GM11168 (cell line): ENCODE measurements around the gene S100A4.
"Not testable (repeated sequence)": the region's sequence is repeated elsewhere in the genome, so short reads cannot be mapped to it uniquely, and the experiment has no call there.

ENCODE experiments used
- in situ Hi-C: fragments of 300-500 bp; cut with MboI; formaldehyde crosslinking; loops from one replicate; pipeline ENCODE4 v1.12.0; 2022; ENCODE audit warnings: low sequenced_read_pairs; ENCODE audit not compliant: unreplicated experiment

The S100A4 gene

DNA sequence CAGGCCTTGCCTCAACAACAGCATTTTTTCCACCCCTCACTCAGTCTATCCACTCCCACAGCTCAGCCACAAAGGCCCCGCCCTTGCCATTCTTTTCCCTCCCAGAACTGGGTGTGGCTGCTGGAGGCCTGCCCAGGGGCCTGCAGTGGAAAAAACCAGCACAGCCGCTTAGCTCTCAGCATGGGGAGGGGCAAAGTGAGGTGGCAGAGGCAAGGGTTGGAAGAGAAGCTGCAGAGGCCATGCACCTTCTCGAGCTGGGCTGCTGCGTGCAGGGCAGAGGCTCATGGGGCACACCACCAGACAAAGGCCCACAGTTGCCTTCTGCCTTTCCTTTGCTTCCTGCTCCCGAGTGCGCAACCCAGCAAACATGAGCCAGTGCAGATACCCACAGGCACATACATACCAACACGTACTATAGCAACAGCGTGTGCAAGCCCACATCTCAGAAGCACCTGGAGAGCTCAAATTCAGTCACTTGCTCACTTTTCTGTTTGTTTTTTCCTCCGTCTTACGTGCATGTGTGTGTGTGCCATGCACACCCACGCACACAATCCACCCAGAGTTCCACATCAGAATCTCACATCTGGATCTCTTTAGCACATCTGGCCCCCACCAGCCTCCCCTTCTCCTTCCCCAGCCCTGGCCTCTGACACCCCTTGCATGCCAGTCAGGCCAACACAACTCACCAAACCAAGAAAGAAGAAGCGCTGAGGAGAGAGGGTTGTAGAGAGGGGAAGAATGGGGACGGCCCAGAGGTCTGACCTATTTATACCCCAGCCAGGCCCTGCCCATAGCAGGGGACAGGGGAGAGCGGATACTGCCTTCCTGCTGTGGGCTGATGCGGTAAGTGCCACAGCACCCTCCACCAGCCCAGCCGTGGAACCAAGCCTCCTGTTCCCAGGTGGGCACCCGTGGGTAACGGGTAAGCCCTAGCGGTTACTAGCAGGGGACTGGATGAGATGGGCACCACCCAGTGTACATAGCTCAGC, at the start of gene S100A4:
TSS of gene S100A4 (minus strand) at position 740 of the 989 bp plus-strand sequence. CDS start 1,012 bp downstream, outside the sequence.
- in situ Hi-C loops: no loop called here

DNA sequence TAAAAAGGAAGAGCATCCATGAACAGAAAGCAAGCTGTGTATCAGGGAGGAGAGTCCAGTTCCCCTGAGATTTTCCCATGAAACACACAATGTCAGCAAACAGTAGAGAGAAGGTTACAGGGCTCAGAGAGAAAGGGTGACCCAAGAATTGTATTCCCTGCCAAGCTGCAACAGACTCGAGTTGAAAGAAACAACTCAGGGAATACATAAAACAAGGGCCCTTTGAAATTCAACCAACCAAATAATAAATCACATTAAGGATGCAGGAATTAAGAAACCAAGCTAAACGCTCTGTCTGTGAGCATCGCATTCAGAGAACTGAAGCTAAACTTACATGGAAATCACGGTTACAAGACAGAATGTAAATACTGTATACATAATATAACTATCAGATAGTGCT, 47.1 kb upstream of the S100A4 start:
- in situ Hi-C loops: no loop called here

DNA sequence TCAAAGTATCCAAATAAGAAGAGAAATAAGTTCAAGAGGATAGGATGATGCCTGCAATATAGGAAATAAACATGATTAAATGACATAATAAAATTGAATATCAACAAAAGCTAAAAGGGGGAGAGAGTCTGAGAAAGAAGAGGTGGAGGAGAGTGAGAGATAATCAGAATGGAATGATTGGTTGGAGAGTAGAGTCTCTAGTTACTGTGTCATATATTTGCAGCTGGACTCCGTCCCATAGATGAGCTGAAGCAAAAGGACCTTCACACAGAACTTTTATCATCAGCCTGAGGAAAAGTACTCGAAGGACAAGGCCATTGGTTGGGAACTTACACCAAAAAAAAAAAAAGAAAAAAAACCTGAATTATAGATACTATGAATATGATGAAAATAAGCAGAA, 42.9 kb upstream of the S100A4 start:
- in situ Hi-C loops: no loop called here

DNA sequence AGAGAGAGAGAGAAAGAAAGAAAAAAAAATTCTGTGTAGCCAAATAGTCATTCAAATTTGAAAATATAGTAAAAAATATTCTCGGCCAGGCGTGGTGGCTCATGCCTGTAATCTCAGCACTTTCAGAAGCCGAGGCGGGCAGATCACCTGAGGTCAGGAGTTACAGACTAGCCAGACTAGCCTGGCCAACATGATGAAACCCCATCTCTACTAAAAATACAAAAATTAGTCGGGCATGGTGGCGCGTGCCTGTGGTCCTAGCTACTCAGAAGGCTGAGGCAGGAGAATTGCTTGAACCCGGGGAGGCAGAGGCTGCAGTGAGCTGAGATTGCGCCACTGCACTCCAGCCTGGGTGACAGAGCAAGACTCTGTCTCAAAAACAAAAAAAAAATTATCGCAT, 42.4 kb upstream of the S100A4 start:
- in situ Hi-C loops: not testable (repeated sequence)

DNA sequence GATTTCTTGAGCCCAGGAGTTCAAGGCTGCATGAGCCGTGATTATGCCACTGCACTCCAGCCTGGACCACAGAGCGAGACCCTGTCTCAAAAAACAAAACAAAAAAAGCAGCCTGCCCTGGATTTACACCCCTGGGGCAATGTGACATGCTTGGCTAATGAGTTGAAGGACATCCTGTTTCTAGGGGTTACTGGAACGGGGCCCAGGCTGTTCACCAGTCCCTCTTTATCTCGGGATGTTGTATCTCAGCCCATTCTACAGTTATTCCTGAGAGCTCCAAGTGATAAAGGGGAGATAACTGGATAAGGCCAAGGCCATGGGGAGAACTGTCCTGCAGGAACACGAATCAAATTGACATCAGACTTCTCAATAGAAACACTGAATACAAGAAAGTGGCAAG, 41.7 kb upstream of the S100A4 start:
- in situ Hi-C loops: no loop called here

DNA sequence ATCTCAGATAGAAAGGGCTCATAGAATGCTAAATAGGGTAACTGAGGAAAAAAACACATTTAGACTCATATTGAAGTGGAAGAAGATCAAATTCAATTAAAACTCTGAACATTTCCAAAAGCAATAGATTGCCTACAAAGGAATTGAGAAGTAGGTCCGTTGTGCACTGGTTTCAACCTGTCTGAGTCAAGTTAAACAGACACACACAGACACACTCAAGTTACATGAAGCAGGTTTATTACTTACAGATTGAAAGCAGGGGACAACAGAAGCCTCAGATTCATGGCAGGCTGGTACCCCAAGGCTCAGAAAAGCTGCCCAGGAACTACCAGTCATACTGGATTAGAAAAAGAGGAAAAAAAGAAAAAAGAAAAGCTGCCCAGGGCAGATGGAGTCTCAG, 40.7 kb upstream of the S100A4 start:
- in situ Hi-C loops: no loop called here

DNA sequence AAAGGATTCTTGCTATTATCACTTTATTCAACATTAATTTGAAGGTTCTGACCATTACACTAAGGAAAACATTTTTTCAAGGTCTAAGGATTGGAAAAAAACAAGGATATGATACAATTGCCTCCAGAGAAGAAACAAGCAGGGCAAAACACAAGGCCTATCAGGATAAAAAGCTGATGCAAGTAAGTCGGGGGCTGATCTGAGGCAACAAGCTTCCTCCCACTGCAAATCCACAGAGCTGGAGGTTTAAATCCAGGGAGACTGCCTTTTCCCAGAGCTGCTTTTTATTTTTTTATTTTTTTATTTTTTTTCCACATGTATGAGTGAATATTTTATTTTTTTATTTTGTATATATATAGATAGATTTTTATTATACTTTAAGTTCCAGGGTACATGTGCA, 39.4 kb upstream of the S100A4 start:
- in situ Hi-C loops: no loop called here

DNA sequence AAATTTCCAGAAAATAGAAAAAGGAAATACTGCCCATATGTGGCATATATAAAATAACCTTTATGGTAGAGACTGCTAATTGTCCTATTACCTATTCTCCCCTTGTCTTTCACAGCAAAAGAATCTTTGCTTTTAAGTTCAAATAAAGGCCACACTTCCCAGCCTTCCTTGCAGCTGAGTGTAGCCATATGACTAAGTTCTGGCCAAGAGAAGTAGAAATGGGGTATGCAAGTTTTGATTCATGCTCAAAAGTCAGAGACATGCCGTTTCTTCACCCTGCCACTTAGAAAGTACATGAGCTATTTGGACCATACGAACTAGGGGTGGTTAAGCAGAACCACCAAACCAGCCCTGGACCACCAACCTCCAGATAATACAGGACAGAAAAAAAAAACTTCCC, 38.4 kb upstream of the S100A4 start:
- in situ Hi-C loops: no loop called here

DNA sequence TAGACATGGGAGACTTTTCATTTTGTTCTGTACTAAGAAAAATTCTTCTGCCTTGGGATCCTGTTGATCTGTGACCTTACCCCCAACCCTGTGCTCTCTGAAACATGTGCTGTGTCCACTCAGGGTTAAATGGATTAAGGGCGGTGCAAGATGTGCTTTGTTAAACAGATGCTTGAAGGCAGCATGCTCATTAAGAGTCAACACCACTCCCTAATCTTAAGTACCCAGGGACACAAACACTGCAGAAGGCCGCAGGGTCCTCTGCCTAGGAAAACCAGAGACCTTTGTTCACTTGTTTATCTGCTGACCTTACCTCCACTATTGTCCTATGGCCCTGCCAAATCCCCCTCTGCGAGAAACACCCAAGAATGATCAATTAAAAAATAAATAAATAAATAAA, 37.9 kb upstream of the S100A4 start:
- in situ Hi-C loops: not testable (repeated sequence)

DNA sequence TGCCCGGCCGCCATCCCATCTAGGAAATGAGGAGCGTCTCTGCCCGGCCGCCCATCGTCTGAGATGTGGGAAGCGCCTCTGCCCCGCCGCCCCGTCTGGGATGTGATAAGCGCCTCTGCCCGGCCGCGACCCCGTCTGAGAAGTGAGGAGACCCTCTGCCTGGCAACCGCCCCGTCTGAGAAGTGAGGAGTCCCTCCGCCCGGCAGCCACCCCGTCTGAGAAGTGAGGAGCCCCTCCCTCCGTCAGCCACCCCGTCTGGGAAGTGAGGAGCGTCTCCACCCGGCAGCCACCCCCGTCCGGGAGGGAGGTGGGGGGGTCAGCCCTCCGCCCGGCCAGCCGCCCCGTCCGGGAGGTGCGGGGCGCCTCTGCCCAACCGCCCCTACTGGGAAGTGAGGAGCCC, 37.2 kb upstream of the S100A4 start:
- in situ Hi-C loops: not testable (repeated sequence)

DNA sequence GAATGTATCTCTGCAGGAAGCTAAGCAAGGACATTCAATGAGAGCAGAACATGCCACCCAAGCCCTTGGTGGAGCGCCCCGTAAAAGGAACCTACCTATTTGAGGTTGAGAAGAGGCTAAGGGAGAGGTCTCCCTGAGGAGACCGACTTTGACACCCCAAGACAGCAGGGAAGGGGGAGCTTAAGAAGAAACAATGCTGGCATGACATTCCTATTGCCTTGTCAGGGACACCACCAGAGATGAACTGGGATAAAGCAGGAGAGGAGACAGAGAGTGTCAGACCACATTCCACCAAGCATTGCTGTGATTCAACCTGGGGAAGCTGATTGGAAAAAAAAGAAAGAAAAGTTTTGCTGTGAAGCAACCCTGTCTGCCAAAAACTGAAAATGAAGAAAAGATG, 33.3 kb upstream of the S100A4 start:
- in situ Hi-C loops: no loop called here

DNA sequence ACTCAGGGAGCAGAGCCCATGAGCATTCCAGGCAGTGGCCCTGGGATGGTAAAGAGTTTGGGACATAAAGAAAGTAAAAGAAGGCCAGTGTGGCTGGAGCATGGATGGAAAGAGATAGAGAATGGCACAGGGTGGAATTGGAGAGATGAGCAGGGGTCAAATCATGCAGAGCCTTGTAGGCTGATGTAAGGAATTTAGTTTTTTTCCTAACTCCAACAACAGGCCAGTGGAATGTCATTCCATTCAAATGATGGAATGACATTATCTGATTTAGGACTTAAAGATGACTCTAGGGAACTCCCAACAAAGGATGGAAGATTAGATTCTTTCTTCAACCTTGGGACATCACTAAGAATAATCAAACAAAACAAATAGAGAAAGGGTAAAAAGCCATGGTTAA, 32.9 kb upstream of the S100A4 start:
- in situ Hi-C loops: no loop called here

DNA sequence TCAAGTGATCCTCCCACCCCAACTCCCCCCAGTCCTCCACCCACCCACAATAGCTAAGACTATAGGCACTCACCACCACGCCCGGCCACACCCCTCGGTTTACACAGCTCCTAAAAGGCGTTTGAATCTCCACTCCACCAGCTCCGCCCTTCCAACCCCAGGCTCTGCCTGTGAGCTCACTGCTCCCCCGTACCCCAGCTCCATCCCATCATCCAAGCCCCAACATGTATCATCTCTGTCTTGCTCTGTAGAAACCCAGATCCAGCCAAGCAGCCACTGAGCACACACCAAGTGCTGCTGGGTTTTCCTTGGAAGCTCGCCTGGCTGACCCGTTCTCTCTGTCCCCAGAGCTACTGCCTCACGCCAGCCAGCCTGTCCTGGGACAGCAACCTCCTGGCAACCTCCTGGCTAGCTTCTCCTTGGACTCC, 32.0 kb upstream of the S100A4 start:
- in situ Hi-C loops: no loop called here

DNA sequence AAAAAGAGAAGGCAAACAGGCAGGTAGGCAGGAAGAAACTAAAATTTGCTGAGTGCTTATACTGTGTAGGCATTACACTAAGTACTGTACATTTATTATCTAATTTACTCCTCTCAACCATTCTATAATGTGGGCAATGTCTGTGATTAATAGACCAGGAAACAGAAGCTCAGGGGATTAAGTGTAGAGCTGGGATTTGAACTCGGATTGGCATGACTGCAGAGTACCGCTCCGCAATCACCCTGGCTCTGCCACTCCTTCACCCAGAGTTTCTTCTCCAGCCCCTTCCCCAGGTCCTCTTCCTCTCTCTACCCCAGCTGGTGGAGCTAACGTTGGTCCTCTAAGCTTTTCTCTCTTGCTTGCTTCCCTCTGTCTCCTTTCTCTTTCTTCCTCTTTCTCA, 31.5 kb upstream of the S100A4 start:
- in situ Hi-C loops: no loop called here

DNA sequence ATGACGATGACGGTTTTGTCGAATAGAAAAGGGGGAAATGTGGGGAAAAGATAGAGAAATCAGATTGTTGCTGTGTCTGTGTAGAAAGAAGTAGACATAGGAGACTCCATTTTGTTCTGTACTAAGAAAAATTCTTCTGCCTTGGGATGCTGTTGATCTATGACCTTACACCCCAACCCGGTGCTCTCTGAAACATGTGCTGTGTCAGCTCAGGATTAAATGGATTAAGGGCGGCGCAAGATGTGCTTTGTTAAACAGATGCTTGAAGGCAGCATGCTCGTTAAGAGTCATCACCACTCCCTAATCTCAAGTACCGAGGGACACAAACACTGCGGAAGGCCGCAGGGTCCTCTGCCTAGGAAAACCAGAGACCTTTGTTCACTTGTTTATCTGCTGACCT, 29.9 kb upstream of the S100A4 start:
- in situ Hi-C loops: not testable (repeated sequence)

DNA sequence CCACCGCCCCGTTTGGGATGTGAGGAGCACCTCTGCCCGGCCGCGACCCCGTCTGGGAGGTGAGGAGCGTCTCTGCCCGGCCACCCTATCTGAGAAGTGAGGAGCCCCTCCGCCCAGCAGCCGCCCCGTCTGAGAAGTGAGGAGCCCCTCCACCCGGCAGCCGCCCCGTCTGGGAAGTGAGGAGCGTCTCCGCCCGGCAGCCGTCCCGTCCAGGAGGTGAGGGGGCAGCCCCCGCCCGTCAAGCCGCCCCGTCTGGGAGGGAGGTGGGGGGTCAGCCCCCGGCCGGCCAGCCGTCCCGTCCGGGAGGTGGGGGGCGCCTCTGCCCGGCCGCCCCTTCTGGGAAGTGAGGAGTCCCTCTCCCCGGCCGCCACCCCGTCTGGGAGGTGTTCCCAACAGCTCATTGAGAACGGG, 29.5 kb upstream of the S100A4 start:
- in situ Hi-C loops: not testable (repeated sequence)

DNA sequence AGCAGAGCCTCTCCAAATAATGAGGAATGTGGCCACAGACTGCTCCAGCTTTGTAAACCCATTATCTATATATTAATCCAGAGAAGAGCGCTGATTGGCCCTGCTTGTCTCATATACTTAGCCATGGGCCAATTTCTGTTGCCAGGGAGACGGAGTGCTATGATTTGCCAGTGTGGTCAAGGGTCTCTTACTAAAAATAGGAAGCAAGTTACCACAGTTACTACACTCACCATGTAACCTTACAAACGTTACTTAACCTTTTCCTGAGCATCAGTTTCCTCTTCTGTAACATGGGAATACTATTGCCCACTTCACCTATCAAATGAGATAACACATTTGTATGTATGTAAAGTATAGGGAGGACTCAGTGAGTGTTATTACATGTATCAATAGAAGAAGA, 27.7 kb upstream of the S100A4 start:
- in situ Hi-C loops: no loop called here

DNA sequence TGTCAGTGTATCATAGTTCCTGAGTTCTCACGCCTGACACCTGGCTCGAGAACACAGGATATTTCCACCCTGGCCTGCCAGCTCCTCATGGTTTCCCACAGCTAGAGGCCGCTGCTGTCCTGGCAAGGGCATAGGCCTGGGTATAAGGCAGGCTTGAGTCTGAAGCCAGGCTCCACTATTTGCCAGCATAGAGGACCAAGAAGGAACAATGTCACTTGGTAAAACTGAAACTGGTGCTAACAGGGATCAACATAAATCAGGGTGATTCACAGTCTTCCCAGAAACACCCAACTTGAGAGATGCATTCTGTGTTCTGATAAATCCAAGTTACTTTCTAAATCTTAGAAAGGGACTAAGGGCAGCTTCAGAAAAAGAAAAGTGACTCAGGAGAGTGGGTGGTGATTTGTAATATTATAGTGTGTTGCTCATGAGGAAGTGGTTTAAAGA, 27.0 kb upstream of the S100A4 start:
- in situ Hi-C loops: no loop called here

DNA sequence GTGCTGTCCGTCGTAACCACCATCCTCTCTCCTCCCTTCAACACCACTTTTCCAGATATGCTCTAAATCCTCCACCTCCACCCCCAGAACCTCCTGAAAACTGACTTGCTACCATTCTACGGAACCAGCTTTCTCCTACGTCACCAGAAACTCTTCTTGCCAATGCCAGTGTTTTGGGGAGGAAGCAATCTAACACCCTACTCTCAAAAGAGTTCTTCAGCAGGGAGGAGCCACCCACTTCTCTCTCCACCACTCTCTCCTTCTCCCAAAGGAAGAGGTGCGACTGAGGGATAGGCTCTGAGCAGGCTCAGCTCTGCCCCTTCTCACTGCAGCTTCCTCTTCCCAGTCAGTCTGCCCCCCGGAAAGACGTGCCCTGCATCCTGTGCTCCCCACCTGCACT, 26.1 kb upstream of the S100A4 start:
- in situ Hi-C loops: no loop called here

DNA sequence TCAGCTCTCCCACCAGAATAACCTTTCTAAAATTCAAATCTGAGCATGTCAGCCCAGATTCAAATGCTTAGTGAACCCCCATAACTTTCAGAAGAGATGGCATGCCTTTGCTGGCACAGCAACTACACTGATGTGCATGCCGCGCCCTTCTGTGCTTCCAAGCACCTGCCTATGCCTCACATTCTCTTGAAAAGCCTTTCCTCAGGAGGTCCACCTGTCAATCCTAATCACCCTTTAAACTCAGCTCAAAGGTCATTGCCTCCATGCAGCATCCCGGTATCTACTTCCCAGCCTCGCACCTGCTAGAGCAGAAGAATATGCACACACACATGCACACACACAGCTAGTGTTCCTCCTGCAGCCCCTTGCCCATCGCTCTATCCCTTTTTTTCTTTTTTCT, 25.3 kb upstream of the S100A4 start:
- in situ Hi-C loops: no loop called here

DNA sequence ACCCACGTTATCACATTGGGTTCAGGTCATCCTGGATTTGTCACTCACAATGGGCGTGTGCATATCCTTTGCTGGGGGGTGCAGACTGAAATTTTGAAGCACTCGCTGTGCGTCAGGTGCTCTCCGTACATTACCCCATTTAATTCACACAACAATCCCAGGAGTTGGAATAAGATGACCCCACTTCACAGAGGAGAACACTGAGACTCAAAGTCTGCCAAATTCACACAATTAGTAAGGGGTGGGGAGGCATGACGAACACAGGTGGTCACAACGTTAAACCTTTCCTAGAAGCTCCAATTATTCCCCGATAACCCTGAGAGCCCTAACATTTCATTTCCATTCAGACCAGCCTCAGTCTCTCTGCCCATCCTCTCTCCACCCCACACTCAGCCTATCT, 23.9 kb upstream of the S100A4 start:
- in situ Hi-C loops: no loop called here
